GM18951 (cell line): ENCODE measurements around the gene ERC2.

ENCODE experiments used
- POLR2A ChIP-seq: IDR thresholded peaks from 4 replicates; pipeline ENCODE4 v1.6.1; 2011; ENCODE audit warnings: mild to moderate bottlenecking; ENCODE audit not compliant: insufficient read length, insufficient read depth; ENCODE audit errors: extremely low read depth
- in situ Hi-C: fragments of 300-500 bp; cut with MboI; formaldehyde crosslinking; loops from one replicate; pipeline ENCODE4 v1.12.0; 2022; ENCODE audit warnings: low sequenced_read_pairs, mixed read lengths, inconsistent platforms; ENCODE audit not compliant: unreplicated experiment

Gene ERC2

DNA sequence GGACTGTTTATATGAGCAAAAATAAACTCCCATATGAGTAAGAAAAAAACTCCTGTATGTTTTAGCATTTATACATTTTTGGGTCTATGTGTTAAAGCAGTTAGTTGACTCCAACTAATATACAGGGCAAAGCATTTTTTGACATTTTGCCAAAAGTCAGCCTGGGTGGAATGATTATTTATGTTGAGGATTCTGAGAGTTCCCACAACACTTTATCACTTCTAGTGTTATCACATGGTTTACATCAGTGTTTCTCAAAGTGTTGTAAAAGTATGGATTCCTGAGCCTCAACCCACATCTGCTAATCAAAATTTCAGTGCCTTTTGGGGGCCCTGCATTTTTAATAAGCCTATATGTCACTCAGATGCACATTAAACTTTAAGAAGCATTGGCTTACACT is 643.9 kb downstream of the ERC2 start:
- in situ Hi-C loops: no loop called here
- TF ChIP-seq POLR2A: no peak

DNA sequence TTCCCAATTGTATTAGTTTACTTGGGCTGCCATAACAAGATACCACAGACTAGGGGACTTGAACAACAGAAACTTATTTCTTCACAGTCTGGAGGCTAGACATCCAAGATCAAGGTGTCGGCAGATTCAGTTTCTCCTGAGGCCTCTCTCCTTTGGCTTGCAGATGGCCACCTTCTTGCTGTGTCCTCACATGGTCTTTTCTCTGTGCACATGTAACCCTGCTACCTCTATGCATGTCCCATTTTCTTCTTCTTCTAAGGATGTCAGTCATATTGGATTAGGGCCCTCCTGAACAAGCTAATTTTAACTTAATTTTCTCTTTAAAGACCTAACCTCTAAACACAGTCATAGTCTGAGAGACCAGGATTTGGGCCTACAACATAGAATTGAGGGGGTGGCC is 644.4 kb downstream of the ERC2 start:
- TF ChIP-seq POLR2A: no peak
- in situ Hi-C loops: no loop called here

DNA sequence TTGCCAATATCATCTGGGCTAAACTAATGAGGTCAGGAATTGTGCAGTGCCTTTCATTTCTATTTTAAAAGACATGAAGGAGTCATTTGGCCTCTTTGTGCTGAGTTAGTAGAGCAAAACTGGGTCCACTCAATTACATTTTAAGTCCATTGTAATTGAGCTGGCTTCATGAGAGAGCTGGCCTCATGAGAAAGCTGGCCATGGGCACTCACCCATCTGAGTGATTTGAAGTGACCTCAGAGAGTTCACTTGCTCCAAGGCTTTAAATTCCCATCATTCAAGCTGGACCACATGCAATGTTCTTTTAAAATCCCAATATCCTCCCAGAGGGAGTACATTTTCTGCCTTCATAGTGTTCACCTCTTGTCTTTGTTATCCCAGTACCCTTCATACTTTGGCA is 645.3 kb downstream of the ERC2 start:
- TF ChIP-seq POLR2A: no peak

DNA sequence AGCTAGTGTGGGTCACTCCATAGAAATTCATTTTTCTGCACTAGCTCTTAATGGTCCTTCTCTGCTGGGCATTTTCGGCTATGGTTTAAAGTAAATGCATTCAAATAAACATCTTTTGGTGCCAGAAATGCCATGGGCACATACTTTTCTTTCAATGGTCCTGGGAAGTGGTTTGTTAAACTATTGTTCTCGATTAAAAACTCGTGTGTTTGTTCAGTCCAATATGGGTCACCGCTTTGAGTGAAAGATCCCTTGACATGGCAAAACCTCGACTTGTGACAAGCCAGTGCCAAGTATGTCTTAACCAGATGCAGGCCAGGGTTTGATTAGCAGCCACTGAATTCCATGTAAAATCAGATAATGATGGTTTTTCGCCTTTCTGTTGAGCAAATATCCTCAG is 649.3 kb downstream of the ERC2 start:
- no peak for TF ChIP-seq POLR2A
- in situ Hi-C loops: no loop called here

More for the DNA sequence above, 645.3 kb downstream of the ERC2 start:
- in situ Hi-C loops: no loop called here

DNA sequence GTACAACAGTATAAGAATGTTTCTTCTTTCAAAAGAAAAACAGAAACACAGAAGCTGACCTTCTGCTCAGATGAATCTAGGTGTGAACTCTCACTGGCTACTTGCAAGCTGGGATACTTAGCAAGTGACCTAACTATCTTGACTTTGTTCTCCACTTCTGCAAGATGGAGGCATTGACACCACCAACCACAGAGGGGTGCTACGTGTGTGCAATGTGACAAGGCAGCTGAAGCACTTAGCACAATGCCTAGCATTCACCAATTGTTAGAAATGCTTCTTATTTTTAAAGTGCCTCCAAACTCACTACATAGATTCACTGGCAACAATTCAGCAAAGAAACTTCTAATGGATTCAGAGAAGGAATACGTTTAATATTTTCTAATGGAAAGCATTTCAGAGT is 649.8 kb downstream of the ERC2 start:
- in situ Hi-C loops: no loop called here
- no peak for TF ChIP-seq POLR2A

DNA sequence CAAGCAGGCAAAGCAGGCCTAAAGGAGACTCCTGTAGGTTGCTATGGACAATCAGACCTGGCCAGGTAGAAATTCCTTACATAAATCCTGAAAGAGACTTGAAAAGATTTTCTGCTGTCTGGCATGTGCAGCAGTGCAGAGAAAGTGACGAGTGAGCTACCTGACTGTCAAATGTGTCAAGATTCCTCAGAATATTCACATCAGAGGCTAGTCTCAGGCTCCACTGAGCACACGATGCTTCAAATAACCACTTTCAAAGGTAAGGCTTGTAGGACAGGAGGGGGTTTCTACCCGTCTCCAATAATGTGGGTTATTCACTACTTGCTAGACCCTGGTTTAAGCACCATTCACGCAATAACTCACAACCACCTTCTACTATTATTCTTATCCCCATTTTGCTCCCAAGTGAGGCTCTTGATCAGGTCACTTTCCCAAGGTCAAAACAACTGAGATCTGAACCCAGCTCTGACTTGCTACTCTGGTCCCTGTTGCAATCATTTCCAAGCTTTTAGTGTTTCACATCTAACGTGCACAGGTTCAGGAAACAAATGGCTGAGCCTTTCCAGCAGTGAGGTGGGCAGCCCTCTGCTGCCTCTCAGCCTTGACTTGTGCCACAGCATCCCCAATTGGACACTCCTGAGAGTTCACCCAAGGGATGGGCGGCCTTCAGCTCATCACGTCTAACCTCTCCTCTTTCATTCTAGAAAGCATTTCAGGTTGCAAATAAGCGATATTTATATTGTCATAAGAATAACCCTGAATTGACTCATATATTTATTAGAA is 651.3 kb downstream of the ERC2 start:
- no peak for TF ChIP-seq POLR2A
- in situ Hi-C loops: no loop called here

DNA sequence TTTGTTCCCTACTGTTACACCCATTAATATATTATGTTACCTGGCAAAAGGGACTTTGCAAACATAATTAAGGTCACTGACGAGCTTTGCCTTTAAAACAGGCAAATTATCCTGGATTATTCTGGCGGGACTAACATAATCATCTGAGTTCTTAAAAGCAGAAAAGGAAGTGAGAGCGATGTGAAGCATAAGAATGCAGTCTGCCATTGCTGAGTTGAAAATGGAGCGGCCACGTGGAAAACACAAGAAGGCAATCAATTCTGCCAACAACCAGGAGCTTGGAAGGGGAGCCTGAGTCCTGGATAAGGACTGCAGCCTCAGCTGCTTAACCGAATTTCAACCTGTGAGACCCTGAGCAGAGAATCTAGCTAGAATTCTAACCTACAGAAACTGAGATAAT is 653.0 kb downstream of the ERC2 start:
- TF ChIP-seq POLR2A: no peak
- in situ Hi-C loops: no loop called here

DNA sequence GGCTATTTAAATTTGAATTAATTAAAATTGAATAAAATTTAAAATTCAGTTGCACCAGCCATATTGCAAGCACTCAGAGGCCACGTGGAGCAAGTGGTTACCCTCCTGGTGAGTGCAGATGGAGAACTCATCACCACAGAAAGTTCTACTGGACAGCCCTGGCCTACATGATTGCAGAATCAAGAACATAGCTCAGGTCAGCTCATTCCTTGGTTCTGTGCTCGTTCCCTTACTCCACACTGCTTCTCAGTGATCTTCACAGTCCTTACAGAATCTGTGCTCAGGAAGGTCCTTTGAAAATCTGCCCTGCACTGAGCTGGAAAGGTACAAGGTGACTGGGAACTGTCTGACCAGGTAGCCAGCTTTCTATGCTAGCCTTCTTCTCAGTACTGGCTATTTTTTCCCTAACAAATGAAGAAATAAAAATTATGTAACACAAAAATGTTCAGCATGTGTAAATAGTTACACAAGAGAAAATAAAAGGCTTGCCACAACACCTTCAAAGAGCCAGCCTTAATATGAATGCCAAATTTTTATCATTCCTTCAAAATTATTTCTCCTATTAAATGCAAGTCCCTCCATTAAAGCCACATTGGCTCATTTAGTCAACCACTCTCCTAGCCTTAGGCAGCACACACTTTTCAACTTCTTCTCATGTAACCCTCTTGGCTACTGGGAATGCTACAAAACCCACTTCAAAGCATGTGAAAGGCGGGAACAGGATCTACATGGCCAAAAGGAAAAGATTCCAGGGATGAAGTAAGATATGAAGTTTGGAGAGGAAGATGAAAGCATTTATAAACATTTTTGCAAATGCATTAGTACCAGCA is 654.8 kb downstream of the ERC2 start:
- in situ Hi-C loops: no loop called here
- no peak for TF ChIP-seq POLR2A

DNA sequence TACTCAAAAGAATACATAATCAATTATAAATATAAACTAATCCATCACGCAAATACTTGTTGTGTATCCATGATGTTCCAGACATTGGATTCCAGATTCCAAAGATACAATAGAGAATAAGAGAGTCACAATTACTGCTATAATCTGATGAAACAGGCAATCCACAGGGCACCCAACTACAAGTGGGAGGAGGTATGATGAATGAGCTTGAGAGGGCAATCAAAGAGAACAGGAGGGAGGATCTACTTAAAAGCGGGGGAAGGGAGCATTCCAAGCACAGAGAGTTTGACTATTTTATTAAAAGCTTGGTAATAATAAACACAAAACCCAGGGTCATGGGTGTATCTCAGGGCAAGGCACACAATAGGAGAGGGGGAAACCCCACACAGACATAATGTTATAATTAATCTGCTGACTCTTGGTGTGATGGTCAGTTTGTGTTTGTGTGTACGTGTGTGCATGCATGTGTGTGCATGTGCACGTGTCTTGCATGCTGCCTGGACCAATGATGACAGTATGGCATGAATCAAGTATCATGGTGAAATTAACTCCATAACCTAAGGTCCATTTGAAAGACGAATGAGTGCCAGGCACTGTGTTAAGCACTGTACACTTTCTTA is 655.8 kb downstream of the ERC2 start:
- TF ChIP-seq POLR2A: no peak
- in situ Hi-C loops: no loop called here

DNA sequence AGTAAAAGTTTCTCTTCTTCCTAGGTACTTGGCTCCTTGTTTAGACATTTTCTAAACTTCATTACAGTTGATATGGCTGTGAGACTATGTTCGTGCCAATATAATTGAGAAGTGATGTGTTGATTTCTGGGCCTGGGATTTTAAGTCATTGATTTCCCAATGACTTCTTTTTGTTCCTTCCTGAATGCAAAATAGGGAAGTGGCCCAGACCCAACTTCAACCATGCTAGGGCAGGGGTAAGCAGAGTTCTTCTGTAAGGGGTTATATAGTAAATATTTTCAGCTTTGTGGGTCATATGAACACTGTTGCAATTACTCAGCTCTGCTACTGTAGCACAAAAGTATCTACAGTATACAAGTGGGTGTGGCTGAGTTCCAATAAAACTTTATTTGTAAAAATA is 661.1 kb downstream of the ERC2 start:
- in situ Hi-C loops: no loop called here

DNA sequence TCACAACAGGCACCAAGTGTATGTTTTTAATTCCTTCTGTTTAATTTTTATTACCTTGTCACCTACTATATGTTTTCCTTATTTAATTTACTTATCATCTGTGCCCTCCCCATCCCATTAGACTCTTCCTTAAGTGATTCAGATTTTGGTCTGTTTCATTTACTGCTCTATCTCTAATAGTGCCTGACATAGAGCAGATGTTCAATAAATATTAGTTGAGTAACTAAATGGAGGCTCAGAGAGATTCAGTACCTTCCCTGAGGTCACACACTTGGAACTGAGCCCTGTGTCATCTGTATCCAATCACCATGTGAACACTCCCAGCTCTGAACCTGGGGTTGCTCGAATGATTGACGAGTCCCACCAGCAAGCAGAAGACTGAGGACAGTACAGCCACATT is 663.1 kb downstream of the ERC2 start:
- in situ Hi-C loops: no loop called here
- no peak for TF ChIP-seq POLR2A

More for the DNA sequence above, 661.1 kb downstream of the ERC2 start:
- TF ChIP-seq POLR2A: no peak

DNA sequence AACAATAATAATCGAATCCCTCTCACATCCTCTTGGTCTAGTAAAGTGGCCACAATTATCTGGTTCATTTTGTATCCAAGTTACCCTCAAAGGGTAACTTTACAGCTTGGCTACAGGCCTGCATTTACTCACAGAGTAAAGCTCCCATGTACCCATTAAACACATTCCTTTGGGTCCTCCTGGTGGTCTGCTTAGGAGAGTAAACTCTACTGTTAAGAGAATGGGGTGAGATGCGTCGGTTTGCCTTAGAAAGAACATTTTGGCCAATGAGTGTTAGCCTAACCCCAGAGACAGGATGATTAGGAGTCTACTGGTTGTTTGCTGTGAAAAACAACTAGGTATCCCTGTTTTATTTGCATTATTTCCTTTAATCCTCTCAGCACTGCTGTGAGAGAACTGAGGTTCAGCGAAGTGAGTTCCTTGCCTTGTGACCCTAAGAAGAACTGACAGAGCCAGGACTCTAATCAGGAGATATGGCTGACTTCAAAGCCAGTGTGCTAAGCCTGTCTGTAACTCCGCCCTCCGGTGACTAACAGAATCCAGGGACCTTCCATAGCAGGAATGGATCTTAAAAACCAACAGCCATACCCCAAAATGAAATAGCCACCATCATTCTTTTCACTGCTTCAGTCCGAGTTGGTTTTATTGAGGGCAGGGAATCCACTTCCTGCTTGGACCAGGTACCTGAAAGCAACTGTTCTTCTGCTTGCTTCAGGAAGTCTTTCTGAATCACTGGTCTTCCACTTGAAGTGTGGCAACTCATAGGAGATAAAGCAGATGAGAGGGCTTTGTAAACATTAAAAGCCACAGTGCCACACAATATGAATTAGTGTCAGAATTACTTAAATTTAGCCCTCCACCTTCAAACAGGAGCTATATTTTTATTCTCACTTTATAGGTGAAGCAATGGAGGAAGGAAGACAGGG is 663.8 kb downstream of the ERC2 start:
- in situ Hi-C loops: no loop called here
- no peak for TF ChIP-seq POLR2A
